CD8-positive, alpha-beta memory T cell (primary cell): ENCODE results near the gene BTBD17. TPM values are rescaled to one million over a fixed set of nuclear protein-coding genes. Genes with fewer than 3 reads are reported as not detected.
A peak's percentile ranks its signal among the peaks of the same experiment; 100 is the strongest.

Experiments
- CTCF ChIA-PET: fragments of 350-600 bp; sonication (Branson Sonifier 250); formaldehyde crosslinking; loops from one replicate; lab custom pipeline; 2021; ENCODE audit warnings: antibody characterized with exemption; lab: Charles Lee
- POLR2A ChIA-PET: fragments of 350-600 bp; sonication (Branson Sonifier 250); formaldehyde crosslinking; loops from one replicate; lab custom pipeline; 2021; ENCODE audit warnings: antibody characterized with exemption; lab: Charles Lee
- DNase-seq, 5 donors: peaks; one replicate each; pipeline versions ENCODE4 v3.0.0 to v3.0.0-alpha.2; 2020 to 2022; ENCODE audit warnings: mixed read lengths in 1 of 5
- H3K27ac ChIP-seq: one replicate; pipeline ENCODE4 v1.7.0; 2013; ENCODE audit warnings: low read depth, mild to moderate bottlenecking, low read length, moderate library complexity
- H3K27me3 ChIP-seq: 2 replicates; pipeline ENCODE4 v1.7.0; 2013; ENCODE audit warnings: low read length, mild to moderate bottlenecking; ENCODE audit not compliant: insufficient read depth, poor library complexity, severe bottlenecking
- H3K36me3 ChIP-seq: 2 replicates; pipeline ENCODE4 v1.7.0; 2013; ENCODE audit warnings: mild to moderate bottlenecking, low read length, moderate library complexity; ENCODE audit not compliant: insufficient read depth
- H3K4me1 ChIP-seq: 2 replicates; pipeline ENCODE4 v1.7.0; 2013; ENCODE audit warnings: mild to moderate bottlenecking, low read length, moderate library complexity; ENCODE audit not compliant: insufficient read depth
- H3K4me3 ChIP-seq: 2 replicates; pipeline ENCODE4 v1.7.0; 2013; ENCODE audit warnings: mild to moderate bottlenecking, low read length
- H3K9me3 ChIP-seq: 2 replicates; pipeline ENCODE4 v1.7.0; 2013; ENCODE audit warnings: mild to moderate bottlenecking, low read length
- H3K27ac Mint-ChIP-seq, 8 donors: one replicate each; pipeline ENCODE4 v1.8.0; 2020 to 2021; ENCODE audit warnings: mixed read lengths in 8 of 8, mild to moderate bottlenecking in 6 of 8, inconsistent platforms in 3 of 8, moderate library complexity in 3 of 8
- H3K27me3 Mint-ChIP-seq, 2 donors: one replicate each; pipeline ENCODE4 v1.8.0; 2020 to 2021; ENCODE audit warnings: mixed read lengths in 2 of 2, mild to moderate bottlenecking in 1 of 2, moderate library complexity in 1 of 2
- H3K36me3 Mint-ChIP-seq, 3 donors: one replicate each; pipeline ENCODE4 v1.8.0; 2020 to 2021; ENCODE audit warnings: mixed read lengths in 3 of 3, inconsistent platforms in 1 of 3, mild to moderate bottlenecking in 1 of 3
- H3K4me1 Mint-ChIP-seq, 3 donors: one replicate each; pipeline ENCODE4 v1.8.0; 2020 to 2021; ENCODE audit warnings: mixed read lengths in 3 of 3, inconsistent platforms in 1 of 3, mild to moderate bottlenecking in 1 of 3
- H3K4me3 Mint-ChIP-seq, 7 donors: one replicate each; pipeline ENCODE4 v1.8.0; 2020 to 2021; ENCODE audit warnings: mixed read lengths in 7 of 7, mild to moderate bottlenecking in 6 of 7, moderate library complexity in 4 of 7, inconsistent platforms in 2 of 7
- H3K9me3 Mint-ChIP-seq, 5 donors: one replicate each; pipeline ENCODE4 v1.8.0; 2020 to 2022; ENCODE audit warnings: mixed read lengths in 5 of 5, mild to moderate bottlenecking in 3 of 5, moderate library complexity in 2 of 5, inconsistent platforms in 1 of 5
- polyA plus RNA-seq: library from polyadenylated mRNA; unstranded; fragments of 300-500 nt; fragmentation: Illumina TruSeq; gene quantifications from one replicate; pipeline ENCODE4 v1.2.3, GENCODE V29; 2021
- total RNA-seq, 2 experiments: library from RNA; stranded (reverse); gene quantifications; one replicate each; pipeline ENCODE4 v1.2.3, GENCODE V29; 2021

Gene BTBD17
- total and polyA plus RNA-seq, 3 experiments from 2014 or later, result not detected

DNA sequence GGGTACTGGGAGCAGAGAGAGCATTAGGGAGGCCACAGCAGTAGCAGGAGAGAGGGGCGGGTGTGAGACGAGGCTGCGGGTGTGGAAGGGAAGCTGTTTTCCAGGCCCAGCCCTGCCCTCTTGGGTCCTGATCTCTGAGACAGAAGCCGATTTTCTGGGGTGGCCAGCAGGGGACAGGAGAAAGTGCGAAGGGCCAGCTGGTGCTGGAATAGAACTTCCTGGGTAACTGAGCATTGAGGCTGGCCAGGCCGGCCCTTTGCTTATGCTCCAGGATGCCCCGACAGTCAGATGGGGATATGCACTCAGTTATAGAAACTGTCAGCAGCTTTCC lies 804 bp downstream of the BTBD17 start:
- no peak overlapping the region for H3K4me3 ChIP-seq
- H3K27me3 Mint-ChIP-seq, result peaks cover 24 to 36% of the 10 kb centered on the region in 2 donors
- H3K27ac ChIP-seq, result no peak overlapping the region
- H3K9me3 ChIP-seq, result no peaks in the 10 kb centered on the region
- H3K27me3 ChIP-seq, result peaks cover 17% of the 10 kb centered on the region
- H3K9me3 Mint-ChIP-seq, result no peaks in the 10 kb centered on the region
- no peaks in the 10 kb centered on the region for H3K4me1 ChIP-seq
- ChIA-PET POLR2A (no interaction called here), CTCF (interaction anchor here (0.7 to 5.3 kb wide), 7 partner anchors 7 to 156 kb away, joined by 3 to 22 read pairs (median 3); partner anchors contain the start of genes GPR142 and TTYH2)
- H3K36me3 Mint-ChIP-seq, result no peaks in the 10 kb centered on the region
- H3K4me1 Mint-ChIP-seq, result peaks cover 4 to 10% (median 6%) of the 10 kb centered on the region in 3 donors
- H3K27ac Mint-ChIP-seq, result no peak overlapping the region
- no peaks in the 10 kb centered on the region for H3K36me3 ChIP-seq
- H3K4me3 Mint-ChIP-seq, result no peak overlapping the region
- no peak for DNase-seq

DNA sequence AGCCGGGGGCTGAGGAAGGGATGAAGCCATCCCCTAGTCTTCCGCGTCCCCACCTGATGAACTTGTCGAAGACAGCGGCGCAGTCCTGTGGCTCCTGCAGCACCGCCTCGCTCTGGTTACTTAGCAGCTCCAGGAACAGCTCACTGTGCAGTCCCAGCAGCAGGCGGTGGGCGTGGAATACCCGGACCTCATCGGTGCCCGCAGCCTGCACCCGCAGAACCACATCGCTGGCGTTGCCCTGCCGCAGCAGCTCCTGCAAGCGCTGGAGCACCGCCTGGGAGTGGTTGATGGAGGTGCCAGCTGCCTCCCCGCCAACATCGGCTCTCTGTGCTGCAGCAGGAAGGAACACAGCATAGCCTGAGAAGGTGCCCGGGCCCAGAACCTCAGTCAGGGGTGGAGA lies 1.8 kb downstream of the BTBD17 start:
- Histone ChIP-seq H3K36me3 (no peaks in the 10 kb centered on the region), H3K4me1 (no peaks in the 10 kb centered on the region), H3K4me3 (no peak overlapping the region), H3K9me3 (no peaks in the 10 kb centered on the region), H3K27me3 (peaks cover 22% of the 10 kb centered on the region), H3K27ac (no peak overlapping the region)
- POLR2A ChIA-PET, result no interaction called here
- H3K27ac Mint-ChIP-seq, result no peak overlapping the region
- H3K9me3 Mint-ChIP-seq, result no peaks in the 10 kb centered on the region
- peaks cover 30 to 45% of the 10 kb centered on the region in 2 donors for H3K27me3 Mint-ChIP-seq
- no peak overlapping the region for H3K4me3 Mint-ChIP-seq
- no peak for DNase-seq
- CTCF ChIA-PET, result interaction anchor here (0.8 to 5.3 kb wide), 6 partner anchors 8 to 157 kb away, joined by 3 to 22 read pairs (median 4); partner anchors contain the start of genes GPR142 and RPL38
- no peaks in the 10 kb centered on the region for H3K36me3 Mint-ChIP-seq
- H3K4me1 Mint-ChIP-seq, result peaks cover 4 to 10% (median 6%) of the 10 kb centered on the region in 3 donors

- no peak for DNase-seq
- Histone ChIP-seq H3K27ac (no peak overlapping the region), H3K36me3 (no peaks in the 10 kb centered on the region), H3K27me3 (peaks cover 33% of the 10 kb centered on the region), H3K4me1 (no peaks in the 10 kb centered on the region), H3K9me3 (no peaks in the 10 kb centered on the region), H3K4me3 (no peak overlapping the region)
- CTCF ChIA-PET, result interaction anchor here (1.4 to 5.3 kb wide), 2 partner anchors 9 to 156 kb away, joined by 4 to 22 read pairs; partner anchors contain the start of genes GPR142 and RPL38
- Mint-ChIP-seq H3K27me3 (peaks cover 33 to 56% of the 10 kb centered on the region in 2 donors), H3K9me3 (no peaks in the 10 kb centered on the region), H3K27ac (no peak overlapping the region), H3K4me1 (peaks cover 4 to 20% (median 7%) of the 10 kb centered on the region in 3 donors), H3K4me3 (peak overlapping the region in 3 of 7 donors; percentile 44 to 63 (median 56)), H3K36me3 (no peaks in the 10 kb centered on the region)
- POLR2A ChIA-PET, result no interaction called here
Observed at GRCh38 chr17:74358697-74359096, 3.0 kb downstream of the BTBD17 start.

DNA sequence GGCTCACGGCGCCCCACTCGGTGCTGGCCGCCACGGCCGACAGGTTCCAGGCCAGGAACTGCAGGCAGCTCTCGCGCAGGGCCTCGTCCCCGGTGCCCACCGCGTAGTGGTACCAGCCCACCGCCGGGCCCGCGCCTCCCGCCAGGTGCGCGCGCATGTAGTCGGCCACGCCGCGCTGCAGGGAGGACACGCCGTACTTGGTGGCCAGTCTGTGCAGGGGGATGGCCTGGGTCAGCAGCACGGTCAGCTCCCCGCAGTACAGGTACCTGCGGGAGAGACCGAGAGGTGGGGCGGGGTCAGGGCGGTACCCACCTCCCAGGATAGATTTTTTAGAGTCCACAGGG lies 4.2 kb downstream of the BTBD17 start:
- peaks cover 38 to 65% of the 10 kb centered on the region in 2 donors for H3K27me3 Mint-ChIP-seq
- DNase-seq, result no peak
- ChIA-PET CTCF (interaction anchor here (1.2 to 5.3 kb wide), 7 partner anchors 11 to 171 kb away, joined by 3 to 22 read pairs (median 4); partner anchors contain the start of genes GPR142 and TTYH2), POLR2A (interaction anchor here (0.5 kb wide), 1 partner anchor 65 kb away, joined by 4 read pairs; no protein-coding TSS in a partner anchor)
- no peaks in the 10 kb centered on the region for H3K4me1 ChIP-seq
- H3K4me1 Mint-ChIP-seq, result peaks cover 4 to 24% (median 7%) of the 10 kb centered on the region in 3 donors
- H3K27me3 ChIP-seq, result peaks cover 44% of the 10 kb centered on the region
- no peaks in the 10 kb centered on the region for H3K9me3 ChIP-seq
- H3K4me3 ChIP-seq, result no peak overlapping the region
- peak overlapping the region in 1 of 7 donors; percentile 64 for H3K4me3 Mint-ChIP-seq
- no peak overlapping the region for H3K27ac Mint-ChIP-seq
- no peak overlapping the region for H3K27ac ChIP-seq
- no peaks in the 10 kb centered on the region for H3K36me3 ChIP-seq
- no peaks in the 10 kb centered on the region for H3K36me3 Mint-ChIP-seq
- no peaks in the 10 kb centered on the region for H3K9me3 Mint-ChIP-seq

DNA sequence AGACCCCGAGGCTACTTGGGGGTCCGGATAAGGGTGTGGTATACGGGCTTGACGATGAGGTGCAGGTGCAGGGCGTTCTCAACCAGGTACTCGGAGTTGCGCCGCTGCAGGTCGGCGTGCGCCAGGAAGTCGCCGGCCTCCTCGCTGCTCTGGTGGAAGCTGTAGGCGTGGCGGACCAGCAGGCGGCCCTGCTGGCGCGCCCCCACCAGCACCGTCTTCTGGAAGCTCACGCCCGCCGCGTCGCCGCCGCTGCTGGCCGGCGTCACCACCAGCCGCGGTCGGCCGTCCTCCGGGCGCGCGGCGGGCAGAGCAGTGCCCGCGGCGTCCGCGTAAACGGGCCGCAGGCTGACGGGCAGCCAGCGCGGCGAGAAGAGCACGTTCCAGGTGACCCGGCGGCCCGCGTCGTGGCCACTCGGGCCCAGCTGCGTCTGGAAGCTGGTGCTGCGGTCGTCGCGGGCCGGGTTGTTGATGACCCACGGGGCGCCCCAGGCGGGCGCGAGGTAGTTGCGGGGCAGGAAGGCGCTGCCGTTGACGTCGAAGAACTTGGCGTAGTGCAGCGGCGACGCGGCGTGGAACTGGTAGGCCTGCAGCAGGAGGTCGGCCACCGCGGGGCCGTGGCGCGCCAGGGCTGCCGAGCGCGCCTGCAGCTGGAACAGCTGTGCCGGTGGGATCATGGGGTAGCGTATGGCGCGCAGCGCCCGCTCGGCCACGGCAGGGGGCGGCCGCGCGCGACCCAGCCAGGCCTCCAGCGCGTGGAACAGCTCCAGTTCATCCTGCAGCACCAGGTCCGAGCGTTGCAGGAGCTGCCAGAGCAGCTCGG lies 4.8 kb downstream of the BTBD17 start:
- Histone ChIP-seq H3K36me3 (no peaks in the 10 kb centered on the region), H3K27me3 (peaks cover 48% of the 10 kb centered on the region), H3K4me1 (no peaks in the 10 kb centered on the region), H3K4me3 (no peak overlapping the region), H3K9me3 (no peaks in the 10 kb centered on the region), H3K27ac (no peak overlapping the region)
- Mint-ChIP-seq H3K27me3 (peaks cover 38 to 66% of the 10 kb centered on the region in 2 donors), H3K27ac (no peak overlapping the region), H3K9me3 (no peaks in the 10 kb centered on the region), H3K4me3 (peak overlapping the region in 4 of 7 donors; percentile 29 to 52 (median 40)), H3K36me3 (no peaks in the 10 kb centered on the region), H3K4me1 (peaks cover 4 to 24% (median 7%) of the 10 kb centered on the region in 3 donors)
- CTCF ChIA-PET, result interaction anchor here (1.2 to 5.3 kb wide), 7 partner anchors 11 to 172 kb away, joined by 3 to 22 read pairs (median 4); partner anchors contain the start of genes GPR142 and TTYH2
- POLR2A ChIA-PET, result interaction anchor here (0.5 kb wide), 1 partner anchor 65 kb away, joined by 4 read pairs; no protein-coding TSS in a partner anchor
- no peak for DNase-seq

DNA sequence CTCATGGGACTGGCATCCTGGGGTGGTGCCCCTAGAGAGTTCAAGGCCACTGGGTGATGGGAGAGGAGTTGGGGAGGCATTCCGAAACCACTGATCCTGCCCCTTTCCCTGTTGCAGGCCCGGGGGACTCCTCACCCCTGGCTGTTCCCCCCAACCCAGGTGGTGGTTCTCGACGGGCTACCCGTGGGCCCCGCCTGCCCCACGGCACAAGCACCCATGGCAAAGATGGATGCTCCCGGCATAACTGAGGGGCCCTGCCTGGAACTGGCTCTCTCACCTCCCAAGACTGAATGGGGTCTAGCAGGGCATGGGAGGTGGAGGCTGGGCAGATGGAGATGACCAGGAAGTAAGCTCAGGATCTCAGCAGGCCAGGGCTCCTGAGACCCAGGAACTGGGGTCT lies 6.6 kb downstream of the BTBD17 start:
- ChIA-PET CTCF (interaction anchor here (1.3 kb wide), 1 partner anchor 13 kb away, joined by 6 read pairs; the partner anchor contains the start of gene GPR142), POLR2A (no interaction called here)
- Mint-ChIP-seq H3K4me3 (no peak overlapping the region), H3K36me3 (no peaks in the 10 kb centered on the region), H3K4me1 (peaks cover 4 to 21% (median 6%) of the 10 kb centered on the region in 3 donors), H3K9me3 (no peaks in the 10 kb centered on the region), H3K27ac (no peak overlapping the region), H3K27me3 (peaks cover 36 to 58% of the 10 kb centered on the region in 2 donors)
- H3K4me1 ChIP-seq, result no peaks in the 10 kb centered on the region
- H3K27me3 ChIP-seq, result peaks cover 43% of the 10 kb centered on the region
- H3K36me3 ChIP-seq, result no peaks in the 10 kb centered on the region
- DNase-seq, result no peak
- no peak overlapping the region for H3K4me3 ChIP-seq
- H3K9me3 ChIP-seq, result no peaks in the 10 kb centered on the region
- no peak overlapping the region for H3K27ac ChIP-seq

DNA sequence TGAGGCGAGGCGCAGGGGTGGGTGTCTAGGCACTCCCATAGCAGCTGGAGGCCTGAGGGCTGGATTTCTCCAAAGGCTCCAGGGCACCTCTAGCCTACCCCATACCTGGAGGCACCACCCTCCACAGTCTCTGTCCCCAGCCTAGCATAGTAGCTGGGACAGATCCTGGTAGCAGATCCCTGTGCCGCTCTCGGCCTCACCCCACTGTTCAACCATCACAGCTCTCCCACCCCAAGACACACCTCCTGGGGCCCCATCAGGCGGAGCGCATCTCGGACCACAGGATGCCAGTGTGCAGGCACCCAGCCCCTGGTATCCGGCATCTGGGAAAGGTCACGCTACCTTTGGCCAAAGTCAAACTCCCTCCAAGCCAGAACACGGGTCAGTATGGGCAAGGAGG lies 7.1 kb downstream of the BTBD17 start:
- H3K27me3 ChIP-seq, result peaks cover 43% of the 10 kb centered on the region
- Mint-ChIP-seq H3K36me3 (no peaks in the 10 kb centered on the region), H3K4me1 (peaks cover 4 to 21% (median 6%) of the 10 kb centered on the region in 3 donors), H3K9me3 (no peaks in the 10 kb centered on the region), H3K27me3 (peaks cover 36 to 58% of the 10 kb centered on the region in 2 donors), H3K4me3 (no peak overlapping the region), H3K27ac (peak overlapping the region in 1 of 8 donors; percentile 85)
- no peaks in the 10 kb centered on the region for H3K4me1 ChIP-seq
- no peaks in the 10 kb centered on the region for H3K9me3 ChIP-seq
- DNase-seq, result no peak
- ChIA-PET POLR2A (no interaction called here), CTCF (interaction anchor here (1.3 kb wide), 1 partner anchor 13 kb away, joined by 6 read pairs; the partner anchor contains the start of gene GPR142)
- H3K27ac ChIP-seq, result no peak overlapping the region
- no peaks in the 10 kb centered on the region for H3K36me3 ChIP-seq
- no peak overlapping the region for H3K4me3 ChIP-seq

DNA sequence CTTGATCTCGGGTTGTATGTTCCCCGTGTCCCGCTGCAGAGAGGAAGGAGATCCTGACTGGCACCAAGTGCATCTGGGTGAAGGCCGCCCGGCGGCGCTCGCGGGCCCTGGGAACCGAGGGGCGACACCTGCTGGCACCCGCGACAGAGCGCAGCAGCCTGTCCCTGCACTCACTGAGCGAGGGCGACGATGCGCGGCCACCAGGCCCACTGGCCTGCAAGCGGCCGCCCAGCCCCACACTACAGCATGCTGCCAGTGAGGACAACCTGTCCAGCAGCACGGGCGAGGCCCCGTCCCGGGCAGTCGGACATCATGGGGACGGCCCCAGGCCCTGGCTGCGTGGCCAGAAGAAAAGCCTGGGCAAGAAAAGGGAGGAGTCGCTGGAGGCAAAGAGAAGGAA lies 7.5 kb downstream of the BTBD17 start:
- Histone ChIP-seq H3K36me3 (no peaks in the 10 kb centered on the region), H3K4me1 (no peaks in the 10 kb centered on the region), H3K4me3 (no peak overlapping the region), H3K27ac (no peak overlapping the region), H3K27me3 (peaks cover 43% of the 10 kb centered on the region), H3K9me3 (no peaks in the 10 kb centered on the region)
- ChIA-PET POLR2A (no interaction called here), CTCF (interaction anchor here (1.3 kb wide), 1 partner anchor 14 kb away, joined by 6 read pairs; the partner anchor contains the start of gene GPR142)
- no peaks in the 10 kb centered on the region for H3K9me3 Mint-ChIP-seq
- peaks cover 36 to 58% of the 10 kb centered on the region in 2 donors for H3K27me3 Mint-ChIP-seq
- no peaks in the 10 kb centered on the region for H3K36me3 Mint-ChIP-seq
- peak in 4 of 5 donors; percentile 22 to 69 (median 32) for DNase-seq
- H3K27ac Mint-ChIP-seq, result no peak overlapping the region
- H3K4me1 Mint-ChIP-seq, result peaks cover 4 to 21% (median 6%) of the 10 kb centered on the region in 3 donors
- peak overlapping the region in 1 of 7 donors; percentile 49 for H3K4me3 Mint-ChIP-seq
